RWPE2 (cell line): Measurements from ENCODE around the gene STRN3.

Experiments
- ATAC-seq: fragments of 200-7000 bp; cut with Tn5 transposase; 3 replicates; pipeline ENCODE4 v1.9.1; 2021; ENCODE audit warnings: low read depth
- DNase-seq: peaks from one replicate; pipeline ENCODE4 v3.0.0-alpha.2; 2020; ENCODE audit warnings: low spot score
- H3K27ac ChIP-seq: fragments of 450-650 bp; 2 replicates; pipeline ENCODE4 v1.5.1; 2017; ENCODE audit warnings: mild to moderate bottlenecking; ENCODE audit not compliant: poor library complexity, severe bottlenecking
- H3K27me3 ChIP-seq: fragments of 250-450 bp; sonication (Bioruptor Pico); 2 replicates; pipeline ENCODE4 v1.5.1; 2021; ENCODE audit warnings: mild to moderate bottlenecking, moderate library complexity; ENCODE audit not compliant: insufficient read depth, poor library complexity, severe bottlenecking
- H3K36me3 ChIP-seq: fragments of 250-450 bp; sonication (Bioruptor Pico); 2 replicates; pipeline ENCODE4 v1.5.1; 2020; ENCODE audit warnings: low read depth, mild to moderate bottlenecking, moderate library complexity
- H3K4me1 ChIP-seq: fragments of 250-450 bp; sonication (Bioruptor Pico); 2 replicates; pipeline ENCODE4 v1.5.1; 2021; ENCODE audit warnings: mild to moderate bottlenecking, moderate library complexity; ENCODE audit not compliant: insufficient read depth, poor library complexity, severe bottlenecking
- H3K4me3 ChIP-seq: fragments of 250-450 bp; sonication (Bioruptor Pico); 2 replicates; pipeline ENCODE4 v1.5.1; 2021; ENCODE audit warnings: mild to moderate bottlenecking, moderate library complexity; ENCODE audit not compliant: severe bottlenecking
- H3K9me3 ChIP-seq: fragments of 250-450 bp; sonication (Bioruptor Pico); 2 replicates; pipeline ENCODE4 v1.5.1; 2021; ENCODE audit warnings: mild to moderate bottlenecking, moderate library complexity; ENCODE audit not compliant: severe bottlenecking
- TF ChIP-seq, protein P1 (sequence below): fragments of 450-650 bp; IDR thresholded peaks from one replicate; pipeline ENCODE4 v1.5.1; 2017; ENCODE audit warnings: mild to moderate bottlenecking, moderate library complexity; ENCODE audit not compliant: poor library complexity, severe bottlenecking

Gene STRN3

DNA sequence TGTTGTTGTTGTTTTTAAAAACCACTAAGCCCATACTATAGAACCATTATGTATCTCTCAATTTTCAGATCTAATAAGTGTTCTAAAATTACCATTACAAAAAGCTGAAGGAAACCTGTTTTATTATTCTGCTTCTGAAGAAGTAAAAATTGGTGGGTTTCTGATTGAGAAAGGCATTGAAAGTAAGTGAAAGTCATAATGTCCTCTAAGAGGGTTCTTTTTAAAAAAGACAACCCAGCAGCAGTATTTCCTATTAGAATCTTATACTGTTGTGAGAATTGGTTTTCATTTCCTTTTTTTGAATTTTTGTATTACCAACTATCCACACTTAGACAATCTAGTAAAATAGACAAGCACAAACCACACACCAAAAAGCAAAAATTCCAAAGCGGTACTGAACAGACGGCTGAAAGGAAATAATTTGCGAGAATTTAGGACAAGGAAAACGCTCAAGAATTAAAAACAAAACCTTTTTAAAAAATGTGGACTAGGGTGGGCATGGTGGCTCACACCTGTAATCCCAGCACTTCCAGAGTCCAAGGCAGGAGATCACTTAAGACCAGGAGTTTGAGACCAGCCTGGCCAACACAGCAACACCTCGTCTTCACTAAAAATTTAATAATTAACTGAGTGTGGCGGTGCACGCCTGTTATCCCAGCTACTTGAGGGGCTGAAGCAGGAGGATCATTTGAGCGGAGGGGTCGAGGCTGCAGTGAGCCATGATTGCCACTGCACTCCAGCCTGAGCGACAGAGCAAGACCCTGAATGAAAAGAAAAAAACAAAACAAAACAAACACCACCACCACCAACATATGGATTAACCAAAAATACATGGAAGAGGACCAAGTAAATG, 67.4 kb downstream of the STRN3 start:
- H3K4me3 ChIP-seq = no peak overlapping the region
- ATAC-seq = no peak

DNA sequence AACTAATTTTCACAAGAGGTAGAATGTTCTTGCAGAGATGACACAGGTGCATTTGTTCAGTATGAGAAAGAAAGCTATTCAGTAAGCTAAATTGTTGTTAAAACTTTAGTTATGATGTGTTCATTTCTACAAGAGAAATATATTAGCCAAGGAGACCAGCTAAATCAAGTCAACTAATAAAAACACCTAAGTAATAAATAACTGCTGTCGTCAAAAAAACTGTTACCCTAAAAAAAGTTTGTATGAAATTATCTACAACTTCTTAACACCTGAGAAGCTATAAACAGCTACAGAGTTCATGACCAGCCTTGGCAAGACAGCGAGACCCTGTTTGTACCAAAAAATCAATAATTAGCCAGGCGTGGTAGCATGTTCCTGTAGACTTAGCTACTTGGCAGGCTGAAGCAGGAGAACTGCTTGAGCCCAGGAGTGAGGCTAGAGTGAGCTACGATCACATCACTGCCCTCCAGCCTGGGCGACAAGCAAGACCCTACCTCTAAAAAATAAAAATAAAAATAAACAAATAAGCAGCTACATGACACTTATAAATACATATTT, 68.3 kb downstream of the STRN3 start:
- H3K9me3 ChIP-seq = no peaks in the 10 kb centered on the region
- no peak overlapping the region for H3K27ac ChIP-seq
- no peak for ATAC-seq
- H3K4me3 ChIP-seq = no peak overlapping the region
- no peaks in the 10 kb centered on the region for H3K4me1 ChIP-seq
- no peak for DNase-seq
- peaks cover 45% of the 10 kb centered on the region for H3K36me3 ChIP-seq
- no peaks in the 10 kb centered on the region for H3K27me3 ChIP-seq
- TF ChIP-seq, protein P1, sequence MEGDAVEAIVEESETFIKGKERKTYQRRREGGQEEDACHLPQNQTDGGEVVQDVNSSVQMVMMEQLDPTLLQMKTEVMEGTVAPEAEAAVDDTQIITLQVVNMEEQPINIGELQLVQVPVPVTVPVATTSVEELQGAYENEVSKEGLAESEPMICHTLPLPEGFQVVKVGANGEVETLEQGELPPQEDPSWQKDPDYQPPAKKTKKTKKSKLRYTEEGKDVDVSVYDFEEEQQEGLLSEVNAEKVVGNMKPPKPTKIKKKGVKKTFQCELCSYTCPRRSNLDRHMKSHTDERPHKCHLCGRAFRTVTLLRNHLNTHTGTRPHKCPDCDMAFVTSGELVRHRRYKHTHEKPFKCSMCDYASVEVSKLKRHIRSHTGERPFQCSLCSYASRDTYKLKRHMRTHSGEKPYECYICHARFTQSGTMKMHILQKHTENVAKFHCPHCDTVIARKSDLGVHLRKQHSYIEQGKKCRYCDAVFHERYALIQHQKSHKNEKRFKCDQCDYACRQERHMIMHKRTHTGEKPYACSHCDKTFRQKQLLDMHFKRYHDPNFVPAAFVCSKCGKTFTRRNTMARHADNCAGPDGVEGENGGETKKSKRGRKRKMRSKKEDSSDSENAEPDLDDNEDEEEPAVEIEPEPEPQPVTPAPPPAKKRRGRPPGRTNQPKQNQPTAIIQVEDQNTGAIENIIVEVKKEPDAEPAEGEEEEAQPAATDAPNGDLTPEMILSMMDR = no peak

More for the DNA sequence above, 67.4 kb downstream of the STRN3 start:
- Histone ChIP-seq H3K27me3 (no peaks in the 10 kb centered on the region), H3K36me3 (peaks cover 36% of the 10 kb centered on the region), H3K9me3 (no peaks in the 10 kb centered on the region), H3K4me1 (no peaks in the 10 kb centered on the region), H3K27ac (no peak overlapping the region)
- TF ChIP-seq, protein P1 = no peak
- DNase-seq = no peak

DNA sequence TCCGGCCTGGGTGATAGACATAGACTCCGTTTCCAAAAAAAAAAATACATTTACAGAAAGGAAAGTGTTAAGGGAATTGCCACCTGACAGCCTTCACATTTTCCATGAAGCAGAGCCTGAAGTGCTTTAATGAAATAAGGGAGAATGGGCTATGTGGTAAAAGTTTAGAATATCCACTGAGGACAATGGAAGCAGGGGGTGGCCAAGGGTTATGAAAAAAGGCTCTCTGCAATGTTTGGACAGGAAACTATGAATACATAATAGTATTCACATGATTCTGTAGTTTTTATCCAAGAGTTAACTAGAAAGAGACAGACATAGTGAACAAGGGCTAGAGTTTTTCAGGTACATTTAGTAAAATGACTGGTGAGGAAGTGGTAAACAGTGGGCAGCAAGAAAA, 76.5 kb downstream of the STRN3 start:
- no peaks in the 10 kb centered on the region for H3K9me3 ChIP-seq
- no peaks in the 10 kb centered on the region for H3K4me1 ChIP-seq
- H3K27me3 ChIP-seq = no peaks in the 10 kb centered on the region
- H3K27ac ChIP-seq = no peak overlapping the region
- TF ChIP-seq, protein P1 = no peak
- peaks cover 90% of the 10 kb centered on the region for H3K36me3 ChIP-seq
- ATAC-seq (no peak), DNase-seq (no peak)
- no peak overlapping the region for H3K4me3 ChIP-seq

DNA sequence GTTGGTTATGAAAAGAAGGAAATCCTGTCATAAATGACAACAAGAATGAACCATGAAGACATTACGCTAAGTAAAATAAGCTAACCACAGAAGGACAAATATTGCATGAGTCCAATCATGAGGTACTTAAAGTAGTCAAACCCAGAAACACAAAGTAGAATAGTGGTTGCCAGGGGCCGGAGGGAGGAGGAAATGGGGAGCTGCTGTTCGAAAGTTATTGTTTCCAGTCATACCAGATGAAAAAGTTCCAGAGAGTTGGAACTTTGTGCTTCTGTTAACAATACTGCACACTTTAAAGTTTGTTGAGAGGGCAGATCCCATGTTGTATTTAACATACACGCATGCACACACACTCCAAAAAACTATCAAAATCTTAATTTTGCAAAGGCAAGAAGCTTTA, 82.5 kb downstream of the STRN3 start:
- DNase-seq (no peak), ATAC-seq (no peak)
- H3K36me3 ChIP-seq = peaks cover 82% of the 10 kb centered on the region
- TF ChIP-seq, protein P1 = no peak
- H3K4me3 ChIP-seq = no peak overlapping the region
- no peaks in the 10 kb centered on the region for H3K4me1 ChIP-seq
- H3K27me3 ChIP-seq = no peaks in the 10 kb centered on the region
- no peaks in the 10 kb centered on the region for H3K9me3 ChIP-seq
- no peak overlapping the region for H3K27ac ChIP-seq

DNA sequence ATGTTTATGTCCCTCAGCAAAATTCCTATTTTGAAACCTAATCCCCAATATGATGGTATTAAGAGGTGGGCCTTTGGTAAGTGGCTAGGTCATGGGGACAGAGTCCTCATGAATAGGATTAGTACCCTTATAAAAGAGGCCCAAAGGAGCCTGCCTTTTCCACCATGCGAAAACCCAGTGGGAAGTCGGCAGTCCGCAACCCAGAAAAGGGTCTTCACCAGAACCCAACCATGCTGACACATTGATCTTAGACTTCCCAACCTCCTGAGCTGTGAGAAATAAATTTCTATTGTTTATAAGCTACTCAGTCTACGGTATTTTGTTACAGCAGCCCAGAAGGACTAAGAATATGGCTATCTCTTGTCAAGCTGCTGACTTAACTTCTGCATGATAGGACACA, 85.3 kb downstream of the STRN3 start:
- DNase-seq (no peak), ATAC-seq (no peak)
- no peak overlapping the region for H3K27ac ChIP-seq
- no peaks in the 10 kb centered on the region for H3K9me3 ChIP-seq
- TF ChIP-seq, protein P1 = no peak
- H3K4me1 ChIP-seq = no peaks in the 10 kb centered on the region
- H3K27me3 ChIP-seq = no peaks in the 10 kb centered on the region
- no peak overlapping the region for H3K4me3 ChIP-seq
- H3K36me3 ChIP-seq = peaks cover 81% of the 10 kb centered on the region
